AG04449 (cell line): ENCODE data around the gene PNPLA6.

Experiments used
- CTCF ChIA-PET: fragments of 350-600 bp; formaldehyde crosslinking; extraction: SDS; loops from one replicate; lab custom pipeline; 2021; ENCODE audit warnings: antibody characterized with exemption; lab: Yijun Ruan, JAX
- POLR2A ChIA-PET: fragments of 400-600, 350-600 bp; formaldehyde crosslinking; extraction: SDS; loops from one replicate; lab custom pipeline; 2020; ENCODE audit warnings: antibody characterized with exemption, inconsistent platforms; lab: Yijun Ruan, JAX
- DNase-seq: peaks from one replicate; pipeline ENCODE4 v3.0.0-alpha.2; 2010; ENCODE audit warnings: low read depth, low spot score
- H3K4me3 ChIP-seq: 2 replicates; pipeline ENCODE4 v1.5.1; 2011; ENCODE audit warnings: low read depth, mild to moderate bottlenecking, control low read depth, low read length
- TF ChIP-seq, protein P1 (sequence below): IDR thresholded peaks from one replicate; pipeline ENCODE4 v1.5.1; 2011; ENCODE audit warnings: mild to moderate bottlenecking, moderate library complexity, low read length, control low read depth, inconsistent platforms; ENCODE audit not compliant: insufficient read depth; ENCODE audit errors: missing control alignments

The PNPLA6 gene

DNA sequence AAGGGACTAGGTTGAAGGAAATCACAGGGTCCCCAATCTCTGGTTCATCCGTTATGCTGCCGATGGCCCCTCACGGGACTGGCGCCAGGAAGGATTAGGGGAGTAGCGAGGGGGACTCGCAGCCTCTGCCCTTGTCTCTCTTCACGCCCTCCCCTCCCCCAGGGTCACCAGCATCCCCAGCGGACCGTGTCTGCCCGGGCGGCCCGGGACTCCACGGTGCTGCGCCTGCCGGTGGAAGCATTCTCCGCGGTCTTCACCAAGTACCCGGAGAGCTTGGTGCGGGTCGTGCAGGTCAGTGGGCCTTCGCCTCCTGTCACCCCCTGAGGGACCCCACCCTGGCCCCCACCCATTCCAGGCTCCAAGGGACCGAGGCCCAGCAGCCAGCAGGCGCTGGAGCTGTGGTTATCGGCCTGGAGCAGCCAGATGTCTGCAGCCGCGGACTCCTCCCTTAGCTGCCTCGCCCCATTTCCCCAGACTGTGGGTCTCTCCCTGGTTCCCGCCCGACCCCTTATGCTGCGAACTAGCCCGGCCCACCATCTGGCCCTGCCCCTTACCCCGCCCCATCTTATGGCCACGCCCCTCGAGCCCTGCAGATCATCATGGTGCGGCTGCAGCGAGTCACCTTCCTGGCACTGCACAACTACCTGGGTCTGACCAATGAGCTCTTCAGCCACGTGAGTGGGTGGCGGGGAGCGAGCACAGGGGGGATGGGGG is 5.4 kb downstream of the PNPLA6 start:
- CTCF ChIA-PET: no interaction called here
- TF ChIP-seq, protein P1, sequence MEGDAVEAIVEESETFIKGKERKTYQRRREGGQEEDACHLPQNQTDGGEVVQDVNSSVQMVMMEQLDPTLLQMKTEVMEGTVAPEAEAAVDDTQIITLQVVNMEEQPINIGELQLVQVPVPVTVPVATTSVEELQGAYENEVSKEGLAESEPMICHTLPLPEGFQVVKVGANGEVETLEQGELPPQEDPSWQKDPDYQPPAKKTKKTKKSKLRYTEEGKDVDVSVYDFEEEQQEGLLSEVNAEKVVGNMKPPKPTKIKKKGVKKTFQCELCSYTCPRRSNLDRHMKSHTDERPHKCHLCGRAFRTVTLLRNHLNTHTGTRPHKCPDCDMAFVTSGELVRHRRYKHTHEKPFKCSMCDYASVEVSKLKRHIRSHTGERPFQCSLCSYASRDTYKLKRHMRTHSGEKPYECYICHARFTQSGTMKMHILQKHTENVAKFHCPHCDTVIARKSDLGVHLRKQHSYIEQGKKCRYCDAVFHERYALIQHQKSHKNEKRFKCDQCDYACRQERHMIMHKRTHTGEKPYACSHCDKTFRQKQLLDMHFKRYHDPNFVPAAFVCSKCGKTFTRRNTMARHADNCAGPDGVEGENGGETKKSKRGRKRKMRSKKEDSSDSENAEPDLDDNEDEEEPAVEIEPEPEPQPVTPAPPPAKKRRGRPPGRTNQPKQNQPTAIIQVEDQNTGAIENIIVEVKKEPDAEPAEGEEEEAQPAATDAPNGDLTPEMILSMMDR: no peak
- H3K4me3 ChIP-seq: no peak overlapping the region
- DNase-seq: no peak
- POLR2A ChIA-PET: interaction anchor here (0.7 to 1.1 kb wide), 2 partner anchors 12 to 18 kb away, joined by 3 to 4 read pairs; partner anchors contain the start of gene MCOLN1

DNA sequence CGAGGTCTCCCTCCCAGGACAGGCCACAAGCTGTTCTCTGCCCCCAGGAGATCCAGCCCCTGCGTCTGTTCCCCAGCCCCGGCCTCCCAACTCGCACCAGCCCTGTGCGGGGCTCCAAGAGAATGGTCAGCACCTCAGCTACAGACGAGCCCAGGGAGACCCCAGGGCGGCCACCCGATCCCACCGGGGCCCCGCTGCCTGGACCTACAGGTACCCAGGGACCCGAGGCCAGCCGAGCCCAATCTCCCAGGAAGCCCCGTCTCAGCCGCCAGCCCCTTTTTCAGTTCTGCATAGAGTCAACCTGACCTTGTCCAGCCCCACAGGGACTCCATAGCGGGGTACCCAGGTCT is 5.9 kb downstream of the PNPLA6 start:
- POLR2A ChIA-PET: interaction anchor here (0.7 to 1.1 kb wide), 2 partner anchors 12 to 19 kb away, joined by 3 to 4 read pairs; partner anchors contain the start of gene MCOLN1
- no peak for DNase-seq
- TF ChIP-seq, protein P1: no peak
- CTCF ChIA-PET: no interaction called here
- H3K4me3 ChIP-seq: no peak overlapping the region

DNA sequence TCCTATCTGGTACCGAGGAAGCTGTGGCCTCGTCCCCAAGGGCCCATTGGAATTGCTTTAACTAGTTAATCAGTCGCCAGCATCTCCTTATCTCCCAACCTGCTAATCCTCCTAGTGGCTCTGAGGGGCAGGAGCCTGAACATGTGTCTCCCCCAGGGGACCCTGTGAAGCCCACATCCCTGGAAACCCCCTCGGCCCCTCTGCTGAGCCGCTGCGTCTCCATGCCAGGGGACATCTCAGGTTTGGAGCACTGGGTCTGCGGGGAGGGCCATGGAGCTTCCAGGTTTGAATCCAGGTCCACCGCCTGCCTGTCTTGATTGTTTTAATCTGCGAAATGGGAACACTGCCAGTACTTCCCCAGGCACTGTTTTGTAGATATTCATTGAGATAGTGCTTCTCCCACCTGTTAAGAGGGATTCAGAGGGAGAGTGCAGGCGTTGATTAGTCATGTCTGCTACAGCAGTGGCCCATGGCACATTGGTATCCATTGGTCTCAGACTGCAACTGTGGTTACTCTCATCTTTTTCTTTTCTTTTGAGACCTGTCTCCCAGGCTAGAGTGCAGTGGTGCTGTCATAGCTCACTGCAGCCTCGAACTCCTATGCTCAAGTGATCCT is 6.4 kb downstream of the PNPLA6 start:
- POLR2A ChIA-PET: interaction anchor here (0.7 kb wide), 1 partner anchor 11 kb away, joined by 3 read pairs; no protein-coding TSS in a partner anchor
- CTCF ChIA-PET: interaction anchor here (0.8 kb wide), 1 partner anchor 26 kb away, joined by 3 read pairs; no protein-coding TSS in a partner anchor
- TF ChIP-seq, protein P1: no peak
- H3K4me3 ChIP-seq: no peak overlapping the region
- DNase-seq: no peak

DNA sequence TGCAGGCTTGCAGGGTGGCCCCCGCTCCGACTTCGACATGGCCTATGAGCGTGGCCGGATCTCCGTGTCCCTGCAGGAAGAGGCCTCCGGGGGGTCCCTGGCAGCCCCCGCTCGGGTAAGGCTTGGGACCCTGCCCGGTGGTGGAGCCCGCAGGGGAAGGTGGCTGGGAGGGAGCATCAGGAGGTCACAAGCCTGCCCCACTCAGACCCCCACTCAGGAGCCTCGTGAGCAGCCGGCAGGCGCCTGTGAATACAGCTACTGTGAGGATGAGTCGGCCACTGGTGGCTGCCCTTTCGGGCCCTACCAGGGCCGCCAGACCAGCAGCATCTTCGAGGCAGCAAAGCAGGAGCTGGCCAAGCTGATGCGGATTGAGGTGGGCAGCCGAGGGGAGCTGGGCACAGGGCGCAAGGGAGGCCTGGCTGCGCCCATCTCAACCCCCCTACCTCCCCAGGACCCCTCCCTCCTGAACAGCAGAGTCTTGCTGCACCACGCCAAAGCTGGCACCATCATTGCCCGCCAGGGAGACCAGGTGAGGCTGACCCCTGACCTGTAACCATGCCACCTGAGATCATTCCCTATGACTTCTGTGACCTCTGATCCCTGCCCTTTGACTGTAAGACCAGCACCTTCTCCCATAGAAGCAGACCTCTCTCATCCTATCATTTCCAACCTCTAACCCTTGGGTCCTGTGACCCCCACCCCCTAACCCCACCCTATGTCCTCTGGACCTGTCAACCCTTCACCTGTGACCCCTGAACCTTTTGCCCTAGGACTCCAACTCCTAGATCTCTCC is 7.2 kb downstream of the PNPLA6 start:
- TF ChIP-seq, protein P1: no peak
- POLR2A ChIA-PET: no interaction called here
- no peak for DNase-seq
- CTCF ChIA-PET: interaction anchor here (0.8 kb wide), 1 partner anchor 26 kb away, joined by 3 read pairs; no protein-coding TSS in a partner anchor
- H3K4me3 ChIP-seq: no peak overlapping the region

DNA sequence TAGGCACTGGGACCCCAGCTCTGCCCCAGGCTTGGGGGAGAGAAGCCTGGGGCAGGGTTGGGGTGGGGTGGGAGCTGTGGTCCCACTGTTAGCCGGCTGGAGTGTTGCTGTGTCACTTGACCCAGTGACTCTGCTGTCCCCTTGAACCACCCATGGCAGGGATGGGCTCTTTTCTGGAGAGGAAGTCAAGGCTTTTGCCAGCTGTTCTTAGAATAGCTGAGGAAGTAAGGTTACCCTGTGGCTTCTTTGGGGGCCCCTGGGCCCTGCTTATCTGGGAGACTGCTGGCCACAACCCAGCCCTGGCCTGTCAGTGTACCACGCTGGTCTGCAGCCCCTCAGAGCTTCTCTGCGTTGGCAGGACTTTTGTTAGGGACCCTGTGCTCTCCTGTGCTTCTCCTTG is 9.1 kb downstream of the PNPLA6 start:
- H3K4me3 ChIP-seq: no peak overlapping the region
- ChIA-PET CTCF (no interaction called here), POLR2A (interaction anchor here (0.6 kb wide), 1 partner anchor 1107 kb away, joined by 3 read pairs; no protein-coding TSS in a partner anchor)
- no peak for DNase-seq
- TF ChIP-seq, protein P1: no peak
